Fibroblast of lung (primary cell): Measurements from ENCODE around the gene UNG. TPM values are rescaled to one million over a fixed set of nuclear protein-coding genes. Genes with fewer than 3 reads are reported as not detected.
"Not testable (repeated sequence)": the region's sequence is repeated elsewhere in the genome, so short reads cannot be mapped to it uniquely, and the experiment has no call there.

ENCODE experiments used
- DNase-seq, 2 donors: peaks; one replicate each; pipeline versions ENCODE4 v3.0.0 to v3.0.0-alpha.2; 2010; ENCODE audit warnings: low read depth in 2 of 2
- H2AFZ ChIP-seq: 2 replicates; pipeline ENCODE4 v1.5.1; 2012; ENCODE audit warnings: low read length, control low read depth, inconsistent platforms
- H3K27ac ChIP-seq: 2 replicates; pipeline ENCODE4 v1.5.1; 2011; ENCODE audit warnings: low read length, control low read depth; ENCODE audit not compliant: insufficient read depth
- H3K27me3 ChIP-seq: 2 replicates; pipeline ENCODE4 v1.5.1; 2011; ENCODE audit warnings: mild to moderate bottlenecking, low read length; ENCODE audit not compliant: control insufficient read depth, insufficient read depth
- H3K36me3 ChIP-seq: 2 replicates; pipeline ENCODE4 v1.5.1; 2011; ENCODE audit warnings: low read length; ENCODE audit not compliant: control insufficient read depth, insufficient read depth
- H3K4me1 ChIP-seq: 2 replicates; pipeline ENCODE4 v1.5.1; 2011; ENCODE audit warnings: low read length; ENCODE audit not compliant: control insufficient read depth, insufficient read depth; ENCODE audit errors: extremely low read depth
- H3K4me2 ChIP-seq: 2 replicates; pipeline ENCODE4 v1.5.1; 2011; ENCODE audit warnings: low read length, control low read depth; ENCODE audit not compliant: insufficient read depth; ENCODE audit errors: extremely low read depth
- H3K4me3 ChIP-seq, 4 experiments: fragments of 200-600 bp in 1 of 4; sonication (generic) in 1 of 4; replicated peaks in 1 of 4; 2 replicates each; pipeline ENCODE4 v1.5.1; 2011 to 2016; ENCODE audit warnings: low read length in 4 of 4, low read depth in 3 of 4, mild to moderate bottlenecking in 3 of 4, control low read depth in 2 of 4, inconsistent platforms in 1 of 4, mixed read lengths in 1 of 4; ENCODE audit not compliant: insufficient read depth in 1 of 4; ENCODE audit errors: control extremely low read depth in 1 of 4
- H3K79me2 ChIP-seq: 2 replicates; pipeline ENCODE4 v1.5.1; 2012; ENCODE audit warnings: mild to moderate bottlenecking, low read length, inconsistent platforms; ENCODE audit not compliant: control insufficient read depth, insufficient read depth
- H3K9ac ChIP-seq: 2 replicates; pipeline ENCODE4 v1.5.1; 2011; ENCODE audit warnings: mild to moderate bottlenecking, low read length, control low read depth; ENCODE audit not compliant: insufficient read depth
- H3K9me3 ChIP-seq: 2 replicates; pipeline ENCODE4 v1.5.1; 2012; ENCODE audit warnings: low read depth, low read length; ENCODE audit not compliant: control insufficient read depth, insufficient read depth
- H4K20me1 ChIP-seq: 2 replicates; pipeline ENCODE4 v1.5.1; 2011; ENCODE audit warnings: low read length; ENCODE audit not compliant: control insufficient read depth, insufficient read depth; ENCODE audit errors: extremely low read depth
- CTCF ChIP-seq, 2 donors: IDR thresholded peaks in 1 of 2; conservative IDR thresholded peaks in 1 of 2; 1 replicate in 1 of 2; 2 replicates in 1 of 2; pipeline ENCODE4 v1.5.1; 2011 to 2012; ENCODE audit warnings: low read length in 2 of 2, control low read depth in 1 of 2, inconsistent platforms in 1 of 2, low read depth in 1 of 2, mild to moderate bottlenecking in 1 of 2
- EZH2 ChIP-seq: IDR thresholded peaks from 2 replicates; pipeline ENCODE4 v1.5.1; 2012; ENCODE audit warnings: low read length, control low read depth, mild to moderate bottlenecking; ENCODE audit errors: missing control alignments
- polyA plus RNA-seq, 2 donors: library from polyadenylated mRNA; depleted of rRNA in 1 of 2; stranded (reverse) in 1 of 2; unstranded in 1 of 2; fragments of >200 nt; gene quantifications; 2 replicates each; pipeline ENCODE4 v1.2.1, GENCODE V29; 2011 to 2012; ENCODE audit warnings: missing spikeins in 1 of 2
- total RNA-seq: library from RNA; depleted of rRNA; stranded (reverse); fragments of >200 nt; gene quantifications from 2 replicates; pipeline ENCODE4 v1.2.1, GENCODE V29; 2014

The UNG gene
- total and polyA plus RNA-seq, 2 donors (not counting 1 experiment from before 2014, with no cell fraction given), result 16.0 to 23.5 TPM

- peak within 1 kb of the TSS; percentile 82 for H3K9ac ChIP-seq
- H3K4me3 ChIP-seq, result peak within 1 kb of the TSS; percentile 89 to 98 (median 93)
- no peaks in the 10 kb centered on the region for H3K4me1 ChIP-seq
- H3K9me3 ChIP-seq, result no peaks in the 10 kb centered on the region
- no peaks in the 10 kb centered on the region for H3K79me2 ChIP-seq
- H3K36me3 ChIP-seq, result no peaks in the 10 kb centered on the region
- H3K4me2 ChIP-seq, result peak within 1 kb of the TSS; percentile 86
- H4K20me1 ChIP-seq, result no peaks in the 10 kb centered on the region
- DNase-seq, result peak; percentile 84 to 90
- TF ChIP-seq CTCF (conservative IDR thresholded peaks at IDR 0.05 in 1 of 2, IDR thresholded peaks at IDR 0.05 in 1 of 2; ENCODE audit: low read depth in 1 of 2, low read length in 2 of 2) (no peak), EZH2 (no peak)
- peak within 1 kb of the TSS; percentile 92 for H2AFZ ChIP-seq
- H3K27ac ChIP-seq, result peak within 1 kb of the TSS; percentile 70
- H3K27me3 ChIP-seq, result no peaks in the 10 kb centered on the region
These were observed 44.7 kb upstream of the UNG start, which contains the start of gene USP30 for GRCh38 chr12:109052414-109053323. Gene USP30, plus strand, starts transcription at chr12:109052576. Its CDS starts 103 bp downstream, at chr12:109052679.

- Histone ChIP-seq H3K9me3 (no peaks in the 10 kb centered on the region), H3K4me1 (no peaks in the 10 kb centered on the region), H3K4me3 (peak overlapping the region; percentile 89 to 98 (median 93)), H3K79me2 (no peaks in the 10 kb centered on the region), H3K27me3 (no peaks in the 10 kb centered on the region), H3K36me3 (no peaks in the 10 kb centered on the region), H4K20me1 (no peaks in the 10 kb centered on the region), H2AFZ (peak overlapping the region; percentile 92), H3K4me2 (peak overlapping the region; percentile 86), H3K27ac (no peak overlapping the region), H3K9ac (peak overlapping the region; percentile 82)
- peak in 1 of 2 donors; percentile 1 for DNase-seq
- TF ChIP-seq EZH2 (no peak), CTCF (conservative IDR thresholded peaks at IDR 0.05 in 1 of 2, IDR thresholded peaks at IDR 0.05 in 1 of 2; ENCODE audit: low read depth in 1 of 2, low read length in 2 of 2) (no peak)
These were observed 43.8 kb upstream of the UNG start for GRCh38 chr12:109053382-109054123.

GRCh38 chr12:109054124-109054513 is 43.3 kb upstream of the UNG start:
- H3K36me3 ChIP-seq, H3K9me3 ChIP-seq, H2AFZ ChIP-seq, H3K27ac ChIP-seq, DNase-seq, H3K4me1 ChIP-seq, H3K9ac ChIP-seq, H3K27me3 ChIP-seq, H4K20me1 ChIP-seq, H3K4me2 ChIP-seq, H3K79me2 ChIP-seq: not testable (repeated sequence)
- H3K4me3 ChIP-seq, result peak overlapping the region in 2 of 4 experiments; percentile 91 to 98
